ENCODE data around the gene NEK3. TPM values are rescaled to one million over a fixed set of nuclear protein-coding genes. Genes with fewer than 3 reads are reported as not detected.

The NEK3 gene
- total and polyA plus RNA-seq, 2 donors (not counting 1 experiment from before 2014, with no cell fraction given) = 12.7 to 20.8 TPM

DNA sequence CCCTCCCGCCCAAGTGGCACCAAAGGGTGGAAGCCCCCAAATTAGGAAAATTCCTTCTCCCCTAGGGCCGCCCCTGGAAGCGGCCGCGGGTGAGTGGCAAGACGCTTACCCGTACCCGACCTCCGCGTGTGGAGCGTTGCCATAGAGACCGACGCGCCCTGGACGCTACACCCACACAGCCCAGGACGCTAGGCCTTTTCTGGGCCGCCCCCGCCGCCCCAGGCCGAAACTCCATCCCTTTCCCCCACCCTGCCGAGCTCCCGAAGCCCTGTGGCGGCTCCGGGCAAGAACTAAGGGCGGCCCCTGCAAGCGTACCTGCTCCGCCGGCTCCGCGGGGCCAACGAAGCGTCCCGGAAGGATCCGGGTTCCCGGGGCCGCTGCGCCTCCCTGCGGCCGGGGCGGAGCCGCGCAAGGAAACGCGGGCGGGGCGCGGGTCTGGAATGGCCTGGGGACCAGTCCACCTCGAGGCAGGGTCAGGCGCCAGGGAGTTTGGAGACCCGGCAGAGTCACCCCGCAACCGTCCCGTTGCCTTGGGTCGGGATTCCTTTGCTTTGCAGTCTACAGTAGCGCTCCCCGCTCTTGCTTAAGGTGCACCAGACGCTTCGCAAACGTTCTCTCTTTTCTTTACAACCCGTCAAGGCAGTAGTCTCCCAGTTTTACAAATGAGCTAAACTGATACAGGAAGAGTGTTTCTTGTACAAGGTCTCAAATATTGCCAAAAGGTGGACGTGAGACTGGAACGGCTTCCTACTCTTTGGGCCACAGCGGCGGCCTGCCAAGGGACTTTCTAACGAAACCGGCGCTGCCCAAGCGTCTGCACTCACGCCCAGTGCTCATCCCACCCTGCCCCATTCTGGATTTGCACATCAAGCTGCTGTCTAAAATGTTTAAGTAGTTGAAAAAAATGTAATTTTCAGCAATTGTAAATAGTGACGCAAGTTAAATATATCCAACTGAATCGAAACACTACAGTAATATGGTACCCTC is 30.4 kb downstream of the NEK3 start, which contains the start of gene NEK5:
TSS of gene NEK5 (minus strand) at position 360 of the 987 bp plus-strand sequence. CDS start 1,591 bp downstream, outside the sequence.
- Histone ChIP-seq H2AFZ (ENCODE audit: low read length) (peak within 1 kb of the TSS; percentile 92), H3K36me3 (ENCODE audit: control insufficient read depth, insufficient read depth, low read length) (peaks cover 3% of the 10 kb centered on the region), H3K9me3 (ENCODE audit: control insufficient read depth, insufficient read depth, low read depth, low read length) (no peaks in the 10 kb centered on the region), H3K4me3 (replicated peaks in 1 of 4; ENCODE audit: control extremely low read depth in 1 of 4, insufficient read depth in 1 of 4, low read depth in 3 of 4, low read length in 4 of 4) (peak within 1 kb of the TSS; percentile 49 to 71 (median 59)), H4K20me1 (ENCODE audit: control insufficient read depth, extremely low read depth, insufficient read depth, low read length) (no peaks in the 10 kb centered on the region), H3K4me1 (ENCODE audit: control insufficient read depth, extremely low read depth, insufficient read depth, low read length) (peaks cover 3% of the 10 kb centered on the region), H3K27ac (ENCODE audit: insufficient read depth, low read length) (no peak within 1 kb of the TSS), H3K4me2 (ENCODE audit: extremely low read depth, insufficient read depth, low read length) (peak within 1 kb of the TSS; percentile 61), H3K27me3 (ENCODE audit: control insufficient read depth, insufficient read depth, low read length) (no peaks in the 10 kb centered on the region), H3K9ac (ENCODE audit: insufficient read depth, low read length) (no peak within 1 kb of the TSS), H3K79me2 (ENCODE audit: control insufficient read depth, insufficient read depth, low read length) (no peaks in the 10 kb centered on the region)
- TF ChIP-seq EZH2 (IDR thresholded peaks at IDR 0.05; ENCODE audit: low read length, missing control alignments) = no peak
- TF ChIP-seq, protein P1, sequence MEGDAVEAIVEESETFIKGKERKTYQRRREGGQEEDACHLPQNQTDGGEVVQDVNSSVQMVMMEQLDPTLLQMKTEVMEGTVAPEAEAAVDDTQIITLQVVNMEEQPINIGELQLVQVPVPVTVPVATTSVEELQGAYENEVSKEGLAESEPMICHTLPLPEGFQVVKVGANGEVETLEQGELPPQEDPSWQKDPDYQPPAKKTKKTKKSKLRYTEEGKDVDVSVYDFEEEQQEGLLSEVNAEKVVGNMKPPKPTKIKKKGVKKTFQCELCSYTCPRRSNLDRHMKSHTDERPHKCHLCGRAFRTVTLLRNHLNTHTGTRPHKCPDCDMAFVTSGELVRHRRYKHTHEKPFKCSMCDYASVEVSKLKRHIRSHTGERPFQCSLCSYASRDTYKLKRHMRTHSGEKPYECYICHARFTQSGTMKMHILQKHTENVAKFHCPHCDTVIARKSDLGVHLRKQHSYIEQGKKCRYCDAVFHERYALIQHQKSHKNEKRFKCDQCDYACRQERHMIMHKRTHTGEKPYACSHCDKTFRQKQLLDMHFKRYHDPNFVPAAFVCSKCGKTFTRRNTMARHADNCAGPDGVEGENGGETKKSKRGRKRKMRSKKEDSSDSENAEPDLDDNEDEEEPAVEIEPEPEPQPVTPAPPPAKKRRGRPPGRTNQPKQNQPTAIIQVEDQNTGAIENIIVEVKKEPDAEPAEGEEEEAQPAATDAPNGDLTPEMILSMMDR (conservative IDR thresholded peaks at IDR 0.05 in 1 of 2, IDR thresholded peaks at IDR 0.05 in 1 of 2; ENCODE audit: low read depth in 1 of 2, low read length in 2 of 2) = peak; percentile 57 to 73
- DNase-seq (ENCODE audit: low read depth in 2 of 2) = peak; percentile 46 to 56

DNA sequence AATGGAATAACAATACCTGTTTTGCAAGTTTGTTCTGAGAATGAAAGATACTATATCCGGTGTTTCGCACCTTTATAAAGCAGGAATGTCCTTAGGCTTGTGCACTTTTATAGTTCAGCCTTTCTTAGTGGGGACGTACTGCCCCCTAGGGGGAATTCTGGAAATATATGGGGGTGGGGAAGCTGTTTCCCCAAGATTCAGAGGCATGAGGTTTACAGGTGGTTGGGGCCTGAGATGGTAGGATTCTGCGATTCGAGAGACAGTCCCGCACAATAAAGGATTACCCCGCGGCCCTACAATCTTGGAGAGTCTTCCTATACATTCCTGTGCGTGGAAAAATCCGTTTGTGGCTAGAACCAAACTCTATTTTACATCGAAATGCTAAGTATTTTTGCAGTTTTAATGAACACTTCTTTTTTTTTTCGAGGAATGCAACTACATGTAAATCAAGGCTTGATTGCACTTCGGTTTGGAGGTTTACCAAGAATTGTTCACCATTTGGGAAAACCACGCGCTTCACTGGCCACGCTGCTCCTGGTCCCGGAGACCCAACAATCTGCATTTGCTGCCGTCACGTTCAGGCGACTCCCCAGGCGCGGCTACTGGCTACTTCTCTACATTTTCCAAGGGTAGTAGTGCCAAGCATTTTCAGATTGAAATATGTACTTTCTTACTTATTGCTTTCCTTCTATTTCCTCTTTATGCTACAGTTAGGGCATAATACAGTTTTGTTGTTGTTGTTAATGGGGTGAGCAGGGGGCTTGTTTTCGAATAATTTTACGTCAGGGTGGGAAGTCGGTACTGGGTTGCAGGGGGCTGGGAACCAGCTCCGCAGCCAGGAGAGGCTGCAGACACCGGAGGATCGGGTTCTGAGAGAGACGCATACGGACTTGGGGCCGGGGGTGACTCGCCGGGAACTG is 31.4 kb downstream of the NEK3 start:
- no peak overlapping the region for H3K9ac ChIP-seq (ENCODE audit: insufficient read depth, low read length)
- H3K27ac ChIP-seq (ENCODE audit: insufficient read depth, low read length) = no peak overlapping the region
- no peaks in the 10 kb centered on the region for H3K27me3 ChIP-seq (ENCODE audit: control insufficient read depth, insufficient read depth, low read length)
- H3K4me3 ChIP-seq (replicated peaks in 1 of 4; ENCODE audit: control extremely low read depth in 1 of 4, insufficient read depth in 1 of 4, low read depth in 3 of 4, low read length in 4 of 4) = peak overlapping the region; percentile 49 to 71 (median 56)
- H3K4me2 ChIP-seq (ENCODE audit: extremely low read depth, insufficient read depth, low read length) = peak overlapping the region; percentile 61
- peaks cover 3% of the 10 kb centered on the region for H3K4me1 ChIP-seq (ENCODE audit: control insufficient read depth, extremely low read depth, insufficient read depth, low read length)
- H3K36me3 ChIP-seq (ENCODE audit: control insufficient read depth, insufficient read depth, low read length) = peaks cover 1% of the 10 kb centered on the region
- no peaks in the 10 kb centered on the region for H4K20me1 ChIP-seq (ENCODE audit: control insufficient read depth, extremely low read depth, insufficient read depth, low read length)
- H2AFZ ChIP-seq (ENCODE audit: low read length) = peak overlapping the region; percentile 24
- H3K9me3 ChIP-seq (ENCODE audit: control insufficient read depth, insufficient read depth, low read depth, low read length) = no peaks in the 10 kb centered on the region
- TF ChIP-seq, protein P1 (conservative IDR thresholded peaks at IDR 0.05 in 1 of 2, IDR thresholded peaks at IDR 0.05 in 1 of 2; ENCODE audit: low read depth in 1 of 2, low read length in 2 of 2) = peak; percentile 83 to 92
- no peak for TF ChIP-seq EZH2 (IDR thresholded peaks at IDR 0.05; ENCODE audit: low read length, missing control alignments)
- no peaks in the 10 kb centered on the region for H3K79me2 ChIP-seq (ENCODE audit: control insufficient read depth, insufficient read depth, low read length)
- peak; percentile 67 to 71 for DNase-seq (ENCODE audit: low read depth in 2 of 2)

All from fibroblast of lung (primary cell).